Hepatocyte (in vitro differentiated cells): ENCODE results near the gene SVIL.

Experiments
- CTCF ChIP-seq: fragments of 200-600 bp; sonication (generic); IDR thresholded peaks from 2 replicates; pipeline ENCODE4 v1.5.1; 2016; ENCODE audit warnings: antibody characterized with exemption, mild to moderate bottlenecking; ENCODE audit not compliant: poor library complexity
- EZH2 ChIP-seq: fragments of 200-600 bp; sonication (generic); IDR thresholded peaks from 2 replicates; pipeline ENCODE4 v1.6.1; 2016; ENCODE audit warnings: antibody characterized with exemption, mild to moderate bottlenecking, borderline replicate concordance

DNA sequence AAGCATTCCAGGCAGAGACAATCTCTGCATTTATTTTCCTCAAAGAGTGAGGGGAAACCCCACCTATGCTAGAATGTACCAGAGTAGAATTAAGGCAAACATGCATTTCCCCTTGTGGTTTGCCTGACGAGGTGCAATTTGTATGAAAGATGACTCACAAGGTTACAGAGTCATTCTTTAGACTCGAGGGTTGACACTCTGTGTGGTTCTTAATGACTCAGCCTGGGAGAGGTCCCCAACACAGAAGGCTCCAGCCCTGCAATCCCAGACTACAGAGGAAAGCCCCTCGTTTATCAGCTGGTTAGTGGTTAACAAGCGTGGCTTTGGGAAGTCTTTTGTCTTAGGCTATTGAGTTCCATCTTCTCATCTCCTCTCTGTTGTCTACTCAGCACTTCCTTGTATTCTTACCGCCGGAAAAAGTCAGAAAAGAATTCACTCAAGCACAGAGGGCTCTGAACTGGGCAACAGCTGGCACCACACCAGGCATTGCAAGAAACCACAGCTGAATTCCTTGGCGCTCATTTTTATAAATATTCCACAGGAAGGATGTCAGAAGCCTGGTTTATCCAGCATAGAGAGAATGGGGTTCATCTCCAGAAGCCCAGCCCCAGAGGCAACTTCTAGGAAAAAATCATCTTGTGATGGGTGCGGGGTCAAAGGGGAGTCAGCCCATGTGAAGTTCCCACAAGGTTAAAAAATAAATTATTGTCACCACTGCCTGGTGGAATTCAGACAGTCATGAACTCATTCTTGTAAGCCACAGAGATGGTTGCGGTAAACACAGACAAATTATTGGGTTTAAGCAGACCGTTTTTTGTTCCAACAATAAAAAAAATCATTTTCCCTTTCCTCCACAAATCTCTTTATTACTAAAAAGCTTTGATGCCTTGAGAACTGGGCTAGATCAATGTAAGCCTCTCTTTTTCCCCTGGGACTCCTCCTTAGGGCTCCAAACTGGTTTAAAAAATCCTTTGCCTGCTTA lies 24.5 kb upstream of the SVIL start:
- peak; percentile 25 for TF ChIP-seq CTCF
- TF ChIP-seq EZH2, result no peak
